ENCODE measurements around the gene ZBTB39. TPM values are rescaled to one million over a fixed set of nuclear protein-coding genes. Genes with fewer than 3 reads are reported as not detected.
"Not testable (repeated sequence)": the region's sequence is repeated elsewhere in the genome, so short reads cannot be mapped to it uniquely, and the experiment has no call there.

Gene ZBTB39
- total RNA-seq, 4 donors from 2014 or later = 5.2 to 6.1 (median 6.1) TPM

DNA sequence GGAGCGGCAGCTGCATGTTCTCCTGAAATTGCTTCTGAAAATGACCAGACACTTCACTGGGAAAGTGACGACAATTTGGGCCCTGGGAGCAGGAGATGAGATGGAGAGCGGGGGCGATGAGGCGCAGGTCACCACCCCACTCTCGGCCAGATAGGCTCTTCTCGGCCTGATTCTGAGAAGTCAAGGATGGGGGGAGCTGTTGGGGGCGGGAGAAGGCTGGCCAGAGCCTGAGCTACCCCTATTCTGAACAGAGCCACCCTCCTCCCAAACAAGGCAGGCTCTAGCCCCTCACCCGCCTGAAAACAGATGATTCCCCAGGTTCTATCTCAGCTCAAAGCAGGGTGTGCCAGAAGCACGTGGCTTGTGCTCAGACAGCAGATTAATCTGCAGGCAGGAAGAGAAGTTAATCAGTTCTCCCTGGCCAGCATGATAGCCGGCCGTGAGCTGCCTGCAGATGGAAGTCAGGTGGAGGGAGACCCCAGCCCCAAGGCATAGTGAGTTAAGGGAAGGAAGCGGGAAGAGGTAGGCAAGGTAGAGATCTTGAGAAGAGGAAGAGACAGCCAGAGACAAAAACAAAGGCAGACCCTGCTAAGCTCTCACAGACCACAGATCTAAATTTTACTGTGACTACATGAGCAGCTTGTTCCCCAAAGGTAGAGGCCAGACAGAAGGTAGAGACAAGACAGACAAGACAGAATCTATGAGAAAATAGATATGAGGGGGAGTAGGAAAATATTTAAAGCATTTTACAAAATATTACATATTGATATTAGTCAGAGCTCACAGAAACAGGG is 20.9 kb upstream of the ZBTB39 start:
- TF ChIP-seq CTCF (IDR thresholded peaks at IDR 0.05) (no peak), POLR2A (IDR thresholded peaks at IDR 0.05) (no peak)
- no peak for DNase-seq (ENCODE audit: low spot score in 2 of 2)
- intact Hi-C loops (cut with DNase I; ENCODE audit: low total_unique reads) = no loop called here
- 64 to 72% methylated on average over 13 of the region's 13 CpGs for WGBS, 2 donors
- H3K4me3 ChIP-seq (ENCODE audit: low read depth, poor library complexity, severe bottlenecking) = no peak overlapping the region

DNA sequence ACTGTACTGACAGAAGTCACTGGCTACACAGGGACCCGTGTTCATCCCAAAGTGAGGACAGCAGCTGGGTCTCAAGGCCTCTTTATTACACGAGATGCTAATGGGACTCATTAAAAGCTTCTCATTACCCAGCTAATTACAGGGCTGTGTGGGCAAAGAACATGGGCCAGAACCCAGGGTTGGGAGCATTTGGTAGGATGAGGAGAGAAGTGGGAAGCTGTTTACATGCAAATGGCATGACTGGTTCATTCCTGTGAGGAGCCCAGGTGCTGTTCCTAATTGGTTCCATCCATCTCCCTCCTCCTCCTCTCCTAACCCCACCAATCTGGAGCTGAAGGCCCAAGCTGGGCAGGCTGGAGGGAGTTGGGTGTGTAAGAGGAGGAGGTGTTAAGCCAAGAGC is 18.9 kb upstream of the ZBTB39 start:
- DNase-seq (ENCODE audit: low spot score in 2 of 2) = no peak
- intact Hi-C loops (cut with DNase I; ENCODE audit: low total_unique reads) = no loop called here
- WGBS, 2 donors = 70 to 74% methylated on average over 2 of the region's 2 CpGs
- H3K4me3 ChIP-seq (ENCODE audit: low read depth, poor library complexity, severe bottlenecking) = no peak overlapping the region
- TF ChIP-seq POLR2A (IDR thresholded peaks at IDR 0.05) (no peak), CTCF (IDR thresholded peaks at IDR 0.05) (no peak)

- intact Hi-C loops (cut with DNase I; ENCODE audit: low total_unique reads); H3K4me3 ChIP-seq (ENCODE audit: low read depth, poor library complexity, severe bottlenecking); DNase-seq (ENCODE audit: low spot score in 2 of 2): not testable (repeated sequence)
- 93 to 96% methylated on average over 5 of the region's 5 CpGs for WGBS, 2 donors
Measured at GRCh38 chr12:57022324-57022723, 16.0 kb upstream of the ZBTB39 start.

- intact Hi-C loops (cut with DNase I; ENCODE audit: low total_unique reads) = no loop called here
- TF ChIP-seq POLR2A (IDR thresholded peaks at IDR 0.05) (no peak), CTCF (IDR thresholded peaks at IDR 0.05) (no peak)
- no peak for DNase-seq (ENCODE audit: low spot score in 2 of 2)
- 82 to 90% methylated on average over 9 of the region's 9 CpGs for WGBS, 2 donors
- no peak overlapping the region for H3K4me3 ChIP-seq (ENCODE audit: low read depth, poor library complexity, severe bottlenecking)
Measured at GRCh38 chr12:57019983-57020719, 13.8 kb upstream of the ZBTB39 start.

DNA sequence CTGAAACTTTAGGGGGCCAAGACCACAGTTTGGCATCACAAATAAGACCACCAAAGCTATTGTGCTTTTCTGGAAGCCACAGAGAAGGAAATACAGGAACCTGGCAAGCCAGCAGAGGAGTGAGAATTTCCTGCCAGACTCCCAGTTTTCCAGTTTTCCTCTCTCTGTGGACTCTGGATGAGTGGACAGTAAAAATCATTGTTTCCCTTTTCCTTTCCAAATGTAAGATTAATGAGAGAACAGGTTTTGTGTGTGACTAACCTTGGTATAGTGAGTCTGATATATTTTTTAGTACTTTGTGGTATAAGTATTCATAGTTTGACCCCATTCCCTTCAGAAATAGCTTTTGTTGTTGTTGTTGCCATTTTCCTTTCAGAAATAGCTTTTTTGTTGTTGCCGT is 12.6 kb upstream of the ZBTB39 start:
- intact Hi-C loops (cut with DNase I; ENCODE audit: low total_unique reads) = no loop called here
- TF ChIP-seq POLR2A (IDR thresholded peaks at IDR 0.05) (no peak), CTCF (IDR thresholded peaks at IDR 0.05) (no peak)
- WGBS, 2 donors = 70 to 92% methylated on average over 1 of the region's 1 CpG
- no peak for DNase-seq (ENCODE audit: low spot score in 2 of 2)
- no peak overlapping the region for H3K4me3 ChIP-seq (ENCODE audit: low read depth, poor library complexity, severe bottlenecking)

GRCh38 chr12:57018353-57018752 is 12.0 kb upstream of the ZBTB39 start:
- DNase-seq (ENCODE audit: low spot score in 2 of 2); intact Hi-C loops (cut with DNase I; ENCODE audit: low total_unique reads); H3K4me3 ChIP-seq (ENCODE audit: low read depth, poor library complexity, severe bottlenecking): not testable (repeated sequence)
- 83 to 86% methylated on average over 5 of the region's 5 CpGs for WGBS, 2 donors

All from lower leg skin (tissue), 4 donors.